Activated T-helper 17 cell treated with anti-CD3 and anti-CD28 coated beads, Interleukin-2, amount 50 U/mL, for 72 hours (primary cell): Measurements from ENCODE around the gene ZFYVE27. TPM values are rescaled to one million over a fixed set of nuclear protein-coding genes. Genes with fewer than 3 reads are reported as not detected.

Experiments
- ATAC-seq: fragments of 150-1000 bp; cut with Tn5 transposase; replicated peaks from 2 replicates; pipeline ENCODE4 v1.10.0; 2021; ENCODE audit warnings: mild to moderate bottlenecking, moderate library complexity
- H3K27ac Mint-ChIP-seq: one replicate; pipeline ENCODE4 v1.8.0; 2022; ENCODE audit warnings: mixed read lengths
- H3K27me3 Mint-ChIP-seq: one replicate; pipeline ENCODE4 v1.8.0; 2022; ENCODE audit warnings: mixed read lengths
- H3K36me3 Mint-ChIP-seq: one replicate; pipeline ENCODE4 v1.8.0; 2022; ENCODE audit warnings: low read depth, mild to moderate bottlenecking, mixed read lengths
- H3K4me1 Mint-ChIP-seq: one replicate; pipeline ENCODE4 v1.8.0; 2022; ENCODE audit warnings: mixed read lengths
- H3K4me3 Mint-ChIP-seq: one replicate; pipeline ENCODE4 v1.8.0; 2022; ENCODE audit warnings: mild to moderate bottlenecking, mixed read lengths
- H3K9me3 Mint-ChIP-seq: one replicate; pipeline ENCODE4 v1.8.0; 2022; ENCODE audit warnings: mixed read lengths
- total RNA-seq, 2 donors: library from RNA; stranded (reverse); gene quantifications; one replicate each; pipeline ENCODE4 v1.2.3, GENCODE V29; 2022

The ZFYVE27 gene
- total RNA-seq, 2 donors from 2014 or later, result 31.1 to 36.8 TPM

GRCh38 chr10:97766106-97766810 is 29.3 kb downstream of the ZFYVE27 start:
- no peaks in the 10 kb centered on the region for H3K9me3 Mint-ChIP-seq
- H3K36me3 Mint-ChIP-seq, result peaks cover 8% of the 10 kb centered on the region
- H3K4me3 Mint-ChIP-seq, result no peak overlapping the region
- H3K27ac Mint-ChIP-seq, result peak overlapping the region; percentile 13
- ATAC-seq, result no peak
- no peaks in the 10 kb centered on the region for H3K4me1 Mint-ChIP-seq
- H3K27me3 Mint-ChIP-seq, result peaks cover 25% of the 10 kb centered on the region

DNA sequence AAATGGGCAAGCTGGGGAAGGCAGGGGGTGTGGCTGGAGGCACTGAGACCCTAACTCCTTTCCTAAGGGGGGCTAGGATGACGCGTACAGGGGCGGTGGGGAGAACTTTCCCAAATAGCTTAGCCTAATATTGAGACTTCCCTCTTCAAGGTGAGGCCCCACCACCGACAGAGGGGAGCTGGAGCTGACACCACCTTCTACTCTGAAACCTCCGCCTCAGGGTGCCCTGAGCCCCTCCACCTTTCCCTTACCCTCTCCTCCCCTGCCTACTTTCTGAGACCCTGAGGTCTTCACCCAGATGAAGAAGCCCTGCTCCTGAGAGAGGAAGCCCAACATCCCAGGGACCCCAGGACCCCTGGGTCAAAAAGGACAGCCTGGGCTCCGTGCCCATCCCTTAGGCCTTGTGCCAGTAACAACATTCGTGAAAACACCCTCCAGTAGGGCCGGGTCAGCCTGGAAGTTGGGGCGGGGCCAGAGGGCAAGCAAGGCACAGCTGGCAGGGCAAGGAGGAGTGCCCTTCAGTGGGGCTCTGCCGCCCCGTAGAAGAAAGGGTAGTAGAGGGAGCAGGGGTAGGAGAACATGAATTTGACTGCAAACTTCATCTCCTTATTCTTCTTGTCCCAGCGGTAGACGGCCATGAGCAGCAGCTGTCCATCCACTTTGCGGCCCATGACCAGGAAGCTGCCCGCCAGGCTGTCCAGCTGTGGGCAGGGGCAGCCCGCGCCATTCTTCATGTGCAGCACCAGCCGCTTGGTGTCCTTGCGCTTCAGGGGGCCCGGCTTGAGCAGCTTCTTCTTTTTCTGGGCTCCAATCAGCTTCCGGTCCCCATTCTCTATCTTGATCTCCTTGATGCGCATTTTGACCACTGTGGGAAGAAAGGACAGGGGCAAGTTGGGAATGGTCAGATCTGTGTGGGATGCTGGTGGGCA is 30.3 kb downstream of the ZFYVE27 start:
- Mint-ChIP-seq H3K9me3 (no peaks in the 10 kb centered on the region), H3K4me3 (no peak overlapping the region), H3K4me1 (peaks cover 3% of the 10 kb centered on the region), H3K27ac (no peak overlapping the region), H3K36me3 (peaks cover 4% of the 10 kb centered on the region), H3K27me3 (peaks cover 29% of the 10 kb centered on the region)
- ATAC-seq, result no peak

- Mint-ChIP-seq H3K4me1 (peaks cover 5% of the 10 kb centered on the region), H3K27ac (no peak overlapping the region), H3K27me3 (peaks cover 34% of the 10 kb centered on the region), H3K9me3 (no peaks in the 10 kb centered on the region), H3K36me3 (peaks cover 6% of the 10 kb centered on the region), H3K4me3 (no peak overlapping the region)
- no peak for ATAC-seq
Observed at GRCh38 chr10:97768322-97769315, 31.7 kb downstream of the ZFYVE27 start.

GRCh38 chr10:97770255-97770654 is 33.3 kb downstream of the ZFYVE27 start:
- Mint-ChIP-seq H3K4me1 (peaks cover 5% of the 10 kb centered on the region), H3K4me3 (peak overlapping the region; percentile 43), H3K27ac (no peak overlapping the region), H3K9me3 (no peaks in the 10 kb centered on the region), H3K36me3 (peaks cover 6% of the 10 kb centered on the region), H3K27me3 (peaks cover 34% of the 10 kb centered on the region)
- ATAC-seq, result no peak

DNA sequence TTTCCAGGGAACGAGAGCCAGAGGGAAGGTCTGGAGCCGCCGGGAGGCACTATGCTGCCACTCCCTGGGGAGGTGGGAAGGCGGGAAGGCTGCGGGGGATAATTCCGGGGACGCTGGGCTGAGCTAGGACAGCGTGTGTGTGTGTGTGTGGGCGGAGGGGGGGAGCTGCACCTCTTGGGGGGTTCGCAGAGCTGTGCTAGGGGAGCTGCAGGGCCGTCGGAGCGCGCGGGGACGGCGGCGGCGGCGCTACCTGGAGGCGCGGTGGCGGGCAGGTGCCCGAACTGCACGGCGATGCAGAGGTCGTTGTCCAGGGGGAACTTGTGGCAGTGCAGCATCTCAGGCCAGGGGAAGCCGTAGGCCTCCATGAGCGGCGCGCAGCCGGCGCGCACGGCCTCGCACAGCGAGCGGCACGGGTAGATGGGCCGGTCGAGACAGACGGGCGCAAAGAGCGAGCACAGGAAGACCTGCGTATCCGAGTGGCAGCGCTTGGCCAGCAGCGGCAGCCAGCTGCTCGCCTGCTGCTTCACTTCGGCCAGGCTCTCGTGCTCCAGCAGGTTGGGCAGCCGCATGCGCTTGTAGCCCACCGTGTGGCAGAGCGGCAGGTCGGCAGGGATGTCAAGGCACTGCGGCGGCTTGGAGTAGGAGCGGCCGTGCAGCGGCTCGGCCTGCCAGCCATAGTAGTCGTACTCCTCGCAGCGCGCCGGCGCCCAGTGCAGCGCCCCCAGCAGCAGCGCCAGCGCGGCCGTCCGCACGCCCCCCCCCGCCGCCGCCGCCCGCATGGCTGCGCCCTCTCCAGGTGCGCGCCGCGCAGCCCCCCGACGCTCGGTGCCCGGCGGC is 34.3 kb downstream of the ZFYVE27 start:
- Mint-ChIP-seq H3K9me3 (no peaks in the 10 kb centered on the region), H3K4me1 (peaks cover 5% of the 10 kb centered on the region), H3K27ac (no peak overlapping the region), H3K36me3 (peaks cover 6% of the 10 kb centered on the region), H3K4me3 (peak overlapping the region; percentile 43), H3K27me3 (peaks cover 34% of the 10 kb centered on the region)
- peak; percentile 28 for ATAC-seq

GRCh38 chr10:97771913-97772823 is 35.2 kb downstream of the ZFYVE27 start, which contains the start of gene SFRP5:
TSS of gene SFRP5 (minus strand) at chr10:97771999. CDS start at chr10:97771833, 166 bp downstream.
- Mint-ChIP-seq H3K4me3 (peak within 1 kb of the TSS; percentile 43), H3K4me1 (peaks cover 5% of the 10 kb centered on the region), H3K9me3 (no peaks in the 10 kb centered on the region), H3K27me3 (peaks cover 34% of the 10 kb centered on the region), H3K27ac (no peak within 1 kb of the TSS), H3K36me3 (peaks cover 6% of the 10 kb centered on the region)
- no peak for ATAC-seq

DNA sequence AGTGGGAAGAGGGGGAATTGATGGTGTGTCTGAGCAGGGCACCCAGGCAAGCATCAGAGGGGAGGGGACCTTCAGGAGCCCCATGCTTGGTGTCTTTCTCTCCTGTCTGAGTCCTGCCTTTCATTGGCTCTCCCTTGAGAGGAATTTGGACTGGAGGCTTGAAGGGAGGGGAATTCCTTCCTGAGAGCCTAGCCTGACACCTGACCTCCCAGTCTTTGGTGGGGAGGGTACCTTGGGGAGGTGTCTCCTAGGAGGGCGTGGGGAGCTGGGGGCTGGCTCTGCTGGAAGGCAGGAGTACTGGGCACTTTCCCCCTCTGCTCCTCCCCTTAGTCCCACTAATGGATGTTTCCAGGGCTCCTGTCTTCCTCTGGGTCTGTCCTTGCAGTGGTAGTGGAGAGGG is 36.2 kb downstream of the ZFYVE27 start:
- Mint-ChIP-seq H3K4me1 (peaks cover 5% of the 10 kb centered on the region), H3K27ac (no peak overlapping the region)
- ATAC-seq, result no peak

GRCh38 chr10:97774811-97775294 is 37.9 kb downstream of the ZFYVE27 start:
- H3K27me3 Mint-ChIP-seq, result peaks cover 21% of the 10 kb centered on the region
- ATAC-seq, result no peak
- H3K4me1 Mint-ChIP-seq, result peaks cover 5% of the 10 kb centered on the region
- peaks cover 6% of the 10 kb centered on the region for H3K36me3 Mint-ChIP-seq
- no peak overlapping the region for H3K4me3 Mint-ChIP-seq
- no peak overlapping the region for H3K27ac Mint-ChIP-seq
- no peaks in the 10 kb centered on the region for H3K9me3 Mint-ChIP-seq

More for the DNA sequence above, 36.2 kb downstream of the ZFYVE27 start:
- no peaks in the 10 kb centered on the region for H3K9me3 Mint-ChIP-seq
- peaks cover 30% of the 10 kb centered on the region for H3K27me3 Mint-ChIP-seq
- no peak overlapping the region for H3K4me3 Mint-ChIP-seq
- peaks cover 6% of the 10 kb centered on the region for H3K36me3 Mint-ChIP-seq

GRCh38 chr10:97777143-97777542 is 40.2 kb downstream of the ZFYVE27 start:
- H3K36me3 Mint-ChIP-seq, result peaks cover 3% of the 10 kb centered on the region
- no peak overlapping the region for H3K4me3 Mint-ChIP-seq
- H3K9me3 Mint-ChIP-seq, result no peaks in the 10 kb centered on the region
- ATAC-seq, result no peak
- H3K27me3 Mint-ChIP-seq, result peaks cover 7% of the 10 kb centered on the region
- H3K4me1 Mint-ChIP-seq, result peaks cover 9% of the 10 kb centered on the region
- H3K27ac Mint-ChIP-seq, result no peak overlapping the region

DNA sequence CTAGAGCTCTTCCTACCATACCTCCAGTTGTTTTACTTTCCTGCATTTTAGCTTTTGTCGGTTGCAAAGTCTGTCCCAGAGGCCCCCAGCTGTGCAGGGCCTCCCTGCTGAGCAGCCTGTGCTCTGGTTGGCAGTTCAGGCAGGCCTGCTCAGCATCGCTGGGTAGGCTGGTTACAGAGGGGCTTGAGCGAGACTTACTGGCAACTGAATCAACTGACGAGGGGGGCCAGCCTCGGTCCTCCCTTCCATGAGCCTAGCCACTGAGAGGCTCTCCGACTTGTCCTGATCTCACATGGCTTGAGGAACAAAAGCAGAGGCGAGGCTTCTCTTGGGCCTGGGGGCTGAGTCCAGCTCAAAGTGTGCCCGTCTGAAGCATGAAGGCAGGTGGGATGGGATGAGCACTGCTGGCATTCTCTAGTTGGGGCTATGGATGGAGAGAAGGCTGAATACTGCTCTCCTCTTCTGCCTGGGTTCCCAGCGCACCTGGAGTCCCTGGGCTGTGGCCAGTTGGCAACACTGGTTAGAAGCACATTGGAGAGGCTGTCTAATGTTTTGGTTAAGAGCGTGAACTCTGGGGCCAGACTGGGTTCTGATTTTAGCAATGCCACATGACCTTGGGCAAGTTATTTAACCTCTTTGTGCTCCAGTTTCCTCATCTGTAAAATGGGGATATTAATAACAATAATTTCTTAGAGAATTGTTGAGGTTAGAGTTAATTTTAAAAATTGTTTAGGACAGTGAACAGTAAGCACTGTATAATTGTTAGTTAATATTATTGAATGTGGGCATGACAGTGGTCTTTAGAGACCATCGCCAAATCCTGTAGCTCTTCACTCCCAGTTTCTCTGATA is 41.7 kb downstream of the ZFYVE27 start:
- no peak overlapping the region for H3K4me3 Mint-ChIP-seq
- H3K4me1 Mint-ChIP-seq, result peaks cover 5% of the 10 kb centered on the region
- H3K27me3 Mint-ChIP-seq, result no peaks in the 10 kb centered on the region
- no peak overlapping the region for H3K27ac Mint-ChIP-seq
- no peaks in the 10 kb centered on the region for H3K36me3 Mint-ChIP-seq
- H3K9me3 Mint-ChIP-seq, result no peaks in the 10 kb centered on the region
- ATAC-seq, result no peak

DNA sequence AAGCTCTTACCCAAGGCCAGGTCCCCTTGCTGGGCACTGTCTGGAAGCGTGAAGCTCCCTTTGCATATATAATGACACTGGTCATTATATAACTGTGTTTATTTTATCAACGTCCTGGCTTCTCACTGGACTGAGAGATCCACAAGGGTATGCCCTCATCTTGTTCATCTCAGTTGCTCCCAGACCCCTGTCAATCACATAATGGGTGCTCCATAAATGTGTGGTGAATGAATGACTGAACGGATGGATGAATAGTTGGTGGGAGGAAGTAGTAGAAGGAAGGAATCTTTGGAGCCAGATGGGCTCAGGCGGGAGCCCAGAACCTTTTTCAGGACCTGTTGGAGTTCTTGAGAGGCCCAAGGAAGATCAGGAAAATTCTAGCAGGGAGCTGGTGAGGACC is 42.6 kb downstream of the ZFYVE27 start:
- Mint-ChIP-seq H3K27me3 (no peaks in the 10 kb centered on the region), H3K36me3 (no peaks in the 10 kb centered on the region), H3K4me1 (peaks cover 5% of the 10 kb centered on the region), H3K4me3 (no peak overlapping the region), H3K9me3 (no peaks in the 10 kb centered on the region), H3K27ac (no peak overlapping the region)
- no peak for ATAC-seq

GRCh38 chr10:97779975-97780374 is 43.0 kb downstream of the ZFYVE27 start:
- Mint-ChIP-seq H3K4me1 (peaks cover 5% of the 10 kb centered on the region), H3K9me3 (no peaks in the 10 kb centered on the region), H3K27me3 (no peaks in the 10 kb centered on the region), H3K36me3 (no peaks in the 10 kb centered on the region), H3K27ac (no peak overlapping the region), H3K4me3 (no peak overlapping the region)
- ATAC-seq, result no peak
